A549 (cell line): ENCODE data around the gene WWP2. TPM values are rescaled to one million over a fixed set of nuclear protein-coding genes. Genes with fewer than 3 reads are reported as not detected.

Experiments used
- ATAC-seq, 2 experiments: fragments of 200-7000 bp in 1 of 2; fragments of >200 bp in 1 of 2; cut with Nextera tagmentation in 1 of 2; cut with Tn5 transposase in 1 of 2; 3 replicates each; pipeline versions ENCODE4 v1.8.0 to v1.9.1; 2018 to 2020; ENCODE audit warnings: mild to moderate bottlenecking in 1 of 2, moderate library complexity in 1 of 2
- CTCF ChIA-PET: fragments of 300-600 bp; sonication (Branson Sonifier 250); formaldehyde crosslinking; extraction: SDS; loops from one replicate; lab custom pipeline; 2021; ENCODE audit warnings: antibody characterized with exemption, inconsistent platforms; lab: Yijun Ruan, JAX
- POLR2A ChIA-PET: fragments of 350-600 bp; formaldehyde crosslinking; extraction: SDS; loops from one replicate; lab custom pipeline; 2021; ENCODE audit warnings: antibody characterized with exemption, inconsistent platforms; lab: Yijun Ruan, JAX
- DNase-seq, 2 experiments: peaks; one replicate each; pipeline versions ENCODE4 v3.0.0 to v3.0.0-alpha.2; 2011 to 2016; ENCODE audit warnings: low read depth in 1 of 2, low spot score in 1 of 2
- FAIRE-seq: peaks from 2 replicates; lab custom pipeline; 2011; peaks lifted over from hg19 to GRCh38; lab: Jason Lieb, UNC
- H3K27ac ChIP-seq, 2 experiments: fragments of >200 bp; sonication (Bioruptor Twin); formaldehyde crosslinking; 3 replicates each; pipeline ENCODE4 v1.5.1; 2016 to 2017
- H3K4me1 ChIP-seq: fragments of >200 bp; sonication (Bioruptor Twin); formaldehyde crosslinking; 3 replicates; pipeline ENCODE4 v1.6.1; 2016
- H3K4me2 ChIP-seq: fragments of >200 bp; sonication (Bioruptor Twin); formaldehyde crosslinking; 3 replicates; pipeline ENCODE4 v1.6.1; 2016
- H3K4me3 ChIP-seq: fragments of >200 bp; sonication (Bioruptor Twin); formaldehyde crosslinking; 3 replicates; pipeline ENCODE4 v1.5.1; 2016
- H3K9me3 ChIP-seq: fragments of >200 bp; sonication (Bioruptor Twin); formaldehyde crosslinking; 3 replicates; pipeline ENCODE4 v1.6.1; 2016
- CBX2 ChIP-seq: fragments of 200-600 bp; sonication (generic); IDR thresholded peaks from 2 replicates; pipeline ENCODE4 v1.6.1; 2016; ENCODE audit warnings: low read depth, mild to moderate bottlenecking, borderline replicate concordance
- CBX8 ChIP-seq: fragments of 200-600 bp; sonication (generic); IDR thresholded peaks from 2 replicates; pipeline ENCODE4 v1.6.1; 2016
- CHD2 ChIP-seq: fragments of 150-350 bp; IDR thresholded peaks from 2 replicates; pipeline ENCODE4 v1.6.1; 2014; ENCODE audit warnings: low read length; ENCODE audit not compliant: partially characterized antibody
- CHD4 ChIP-seq: fragments of 200-600 bp; sonication (generic); IDR thresholded peaks from 2 replicates; pipeline ENCODE4 v1.6.1; 2016; ENCODE audit warnings: antibody characterized with exemption, mild to moderate bottlenecking, borderline replicate concordance
- E2F6 ChIP-seq: IDR thresholded peaks from 2 replicates; pipeline ENCODE4 v1.6.1; 2012; ENCODE audit warnings: low read depth, borderline replicate concordance
- EHMT2 ChIP-seq: fragments of 200-600 bp; sonication (generic); IDR thresholded peaks from 2 replicates; pipeline ENCODE4 v1.6.1; 2016; ENCODE audit warnings: antibody characterized with exemption, low read depth, mild to moderate bottlenecking, moderate library complexity
- ELK1 ChIP-seq: fragments of 150-350 bp; IDR thresholded peaks from 2 replicates; pipeline ENCODE4 v1.6.1; 2014; ENCODE audit warnings: low read depth, mild to moderate bottlenecking, low read length
- ESRRA ChIP-seq: fragments of 150-350 bp; IDR thresholded peaks from 2 replicates; pipeline ENCODE4 v1.6.1; 2014; ENCODE audit warnings: mild to moderate bottlenecking, low read length, borderline replicate concordance
- FOSB ChIP-seq: fragments of 250-450 bp; sonication (Bioruptor Pico); IDR thresholded peaks from 2 replicates; pipeline ENCODE4 v1.5.0; 2020; ENCODE audit warnings: mild to moderate bottlenecking, moderate library complexity
- FOSL2 ChIP-seq, 2 experiments: fragments of 450-650 bp in 1 of 2; fragments of >200 bp in 1 of 2; sonication (Bioruptor Twin) in 1 of 2; formaldehyde crosslinking; IDR thresholded peaks; 2 replicates each; pipeline versions ENCODE4 v1.5.0 to v1.6.1; 2016 to 2020; ENCODE audit warnings: mild to moderate bottlenecking in 1 of 2, moderate library complexity in 1 of 2
- GATA3 ChIP-seq: IDR thresholded peaks from 2 replicates; pipeline ENCODE4 v1.6.1; 2012; ENCODE audit warnings: borderline replicate concordance
- HEYL ChIP-seq: fragments of 250-450 bp; sonication (Bioruptor Pico); IDR thresholded peaks from 2 replicates; pipeline ENCODE4 v1.8.0; 2021; ENCODE audit warnings: mild to moderate bottlenecking, moderate library complexity
- HMGXB4 ChIP-seq: fragments of 250-450 bp; sonication (Bioruptor Pico); IDR thresholded peaks from 2 replicates; pipeline ENCODE4 v1.5.0; 2021; ENCODE audit warnings: mild to moderate bottlenecking, moderate library complexity, borderline replicate concordance
- HOXA7 ChIP-seq: fragments of 250-450 bp; sonication (Bioruptor Pico); IDR thresholded peaks from 2 replicates; pipeline ENCODE4 v1.5.0; 2020; ENCODE audit warnings: mild to moderate bottlenecking, moderate library complexity
- JUNB ChIP-seq: fragments of >200 bp; sonication (Bioruptor Twin); formaldehyde crosslinking; IDR thresholded peaks from 2 replicates; pipeline ENCODE4 v1.6.1; 2016
- KDM5A ChIP-seq: fragments of 200-600 bp; sonication (generic); IDR thresholded peaks from 2 replicates; pipeline ENCODE4 v1.6.1; 2016; ENCODE audit warnings: antibody characterized with exemption, mild to moderate bottlenecking
- MAZ ChIP-seq: fragments of 150-350 bp; IDR thresholded peaks from 2 replicates; pipeline ENCODE4 v1.6.1; 2014; ENCODE audit warnings: antibody characterized with exemption, low read depth, low read length, borderline replicate concordance
- MYC ChIP-seq: IDR thresholded peaks from 2 replicates; pipeline ENCODE4 v1.6.1; 2012; ENCODE audit warnings: mild to moderate bottlenecking, inconsistent platforms, low read length, improper control_type of control experiment, borderline replicate concordance
- NFE2L2 ChIP-seq: fragments of 150-350 bp; conservative IDR thresholded peaks from 2 replicates; pipeline ENCODE4 v1.6.1; 2014; ENCODE audit warnings: low read length
- NPAS2 ChIP-seq: fragments of 250-450 bp; sonication (Bioruptor Pico); IDR thresholded peaks from 2 replicates; pipeline ENCODE4 v1.8.0; 2022; ENCODE audit warnings: mild to moderate bottlenecking, moderate library complexity, borderline replicate concordance
- RARB ChIP-seq: fragments of 250-450 bp; sonication (Bioruptor Pico); IDR thresholded peaks from 2 replicates; pipeline ENCODE4 v1.8.0; 2021; ENCODE audit warnings: mild to moderate bottlenecking, moderate library complexity
- RNF2 ChIP-seq: fragments of 200-600 bp; sonication (generic); IDR thresholded peaks from 2 replicates; pipeline ENCODE4 v1.6.1; 2016; ENCODE audit warnings: low read depth, mild to moderate bottlenecking, antibody characterized with exemption, moderate library complexity, borderline replicate concordance
- ZFP36 ChIP-seq: fragments of 450-650 bp; IDR thresholded peaks from 2 replicates; pipeline ENCODE4 v1.6.1; 2014; ENCODE audit warnings: borderline replicate concordance; ENCODE audit not compliant: partially characterized antibody
- ZNF302 ChIP-seq: fragments of 250-450 bp; sonication (Bioruptor Pico); IDR thresholded peaks from 2 replicates; pipeline ENCODE4 v1.9.0; 2021; ENCODE audit warnings: inconsistent platforms, mild to moderate bottlenecking, moderate library complexity
- WGBS: methylation state at CpG from one replicate; pipeline ENCODE4 v1.1.6; 2017; ENCODE audit errors: missing lambda C conversion rate; 5-methylcytosine and 5-hydroxymethylcytosine counted together
- polyA plus RNA-seq, 4 experiments: library from polyadenylated mRNA; depleted of rRNA in 3 of 4; stranded (reverse); fragments of >200 nt; fragmentation: RNase III in 1 of 4; extraction: RNeasy Plus Mini Kit Qiagen cat#74134 plus additional on column Dnase treatment in 1 of 4; gene quantifications; 2 replicates in 3 of 4; 3 replicates in 1 of 4; pipeline ENCODE4 v1.2.3, GENCODE V29; 2011 to 2017

WWP2 gene
- polyA plus RNA-seq, 2 of the 4 experiments (the other 2 are of a cell fraction) = 16.1 to 16.2 TPM

GRCh38 chr16:69724414-69724873 lies 37.7 kb upstream of the WWP2 start (continued):
- TF ChIP-seq HMGXB4 (CRISPR knock-in tag) = no peak
- TF ChIP-seq ZFP36 = no peak
- no peak for TF ChIP-seq FOSL2 (IDR thresholded peaks at IDR 0.05)
- no peak for TF ChIP-seq FOSL2 (CRISPR knock-in tag; IDR thresholded peaks at IDR 0.05)
- no peak for TF ChIP-seq MAZ

- CTCF ChIA-PET = interaction anchor here (0.8 to 18.6 kb wide), 8 partner anchors 8 to 329 kb away, joined by 3 to 160 read pairs (median 6); partner anchors contain the start of gene NOB1
- under 1% methylated on average over 6 of the region's 6 CpGs for WGBS
- H3K9me3 ChIP-seq = no peaks in the 10 kb centered on the region
- no peak for DNase-seq
- FAIRE-seq = no peak
- H3K4me3 ChIP-seq = peak overlapping the region; percentile 77
- ATAC-seq = no peak
- peak overlapping the region; percentile 93 for H3K4me2 ChIP-seq
- POLR2A ChIA-PET = interaction anchor here (0.6 to 5.3 kb wide), 3 partner anchors 30 to 327 kb away, joined by 3 to 59 read pairs (median 3); partner anchors contain the start of gene NOB1
- TF ChIP-seq ZNF302 (CRISPR knock-in tag) (no peak), RNF2 (no peak), MAZ (no peak), GATA3 (no peak), CBX8 (no peak), RARB (CRISPR knock-in tag) (no peak)
- peak overlapping the region; percentile 95 to 99 for H3K27ac ChIP-seq
- peaks cover 46% of the 10 kb centered on the region for H3K4me1 ChIP-seq
Measured at GRCh38 chr16:69724981-69725479, 37.1 kb upstream of the WWP2 start.

GRCh38 chr16:69725480-69726312 lies 36.4 kb upstream of the WWP2 start:
- DNase-seq (no peak), ATAC-seq (no peak), FAIRE-seq (no peak)
- POLR2A ChIA-PET = interaction anchor here (0.6 to 5.3 kb wide), 19 partner anchors 8 to 399 kb away, joined by 3 to 59 read pairs (median 6); partner anchors contain the start of genes NOB1 and WWP2
- CTCF ChIA-PET = interaction anchor here (0.6 to 18.6 kb wide), 11 partner anchors 8 to 353 kb away, joined by 3 to 160 read pairs (median 6); partner anchors contain the start of gene NOB1
- 1% methylated on average over 32 of the region's 32 CpGs for WGBS
- peak overlapping the region; percentile 93 for H3K4me2 ChIP-seq
- H3K4me3 ChIP-seq = peak overlapping the region; percentile 77
- peaks cover 39% of the 10 kb centered on the region for H3K4me1 ChIP-seq
- no peaks in the 10 kb centered on the region for H3K9me3 ChIP-seq
- TF ChIP-seq NPAS2 (no peak), E2F6 (no peak; the same call in 1 of the 2 replicates), NFE2L2 (no peak), CHD2 (no peak), HEYL (CRISPR knock-in tag) (0 out of 2 replicates have a peak, but pooled peaks have one; percentile 21), EHMT2 (no peak), CHD4 (no peak), ELK1 (no peak), KDM5A (peak; percentile 31; the same call in 1 of the 2 replicates), HOXA7 (peak; percentile 17; the same call in 1 of the 2 replicates), FOSB (CRISPR knock-in tag) (0 out of 2 replicates have a peak, but pooled peaks have one; percentile 13), ESRRA (no peak), MYC (no peak), MAZ (no peak), FOSL2 (IDR thresholded peaks at IDR 0.05) (no peak), FOSL2 (CRISPR knock-in tag; IDR thresholded peaks at IDR 0.05) (no peak), HMGXB4 (CRISPR knock-in tag) (no peak), JUNB (no peak), CBX2 (no peak), RNF2 (no peak)
- TF ChIP-seq, all 56 proteins: peak for 4
- H3K27ac ChIP-seq = peak overlapping the region; percentile 95 to 99
